ENCODE data around the gene BST1.
"Not testable (repeated sequence)": the region's sequence is repeated elsewhere in the genome, so short reads cannot be mapped to it uniquely, and the experiment has no call there.

BST1 gene

GRCh38 chr4:15753786-15754185 is 50.9 kb downstream of the BST1 start:
- H3K27ac Mint-ChIP-seq: no peak overlapping the region
- peaks cover 18% of the 10 kb centered on the region for H3K27me3 Mint-ChIP-seq (ENCODE audit: low read depth, poor library complexity)
- no peak for TF ChIP-seq CTCF (IDR thresholded peaks at IDR 0.05)
- H3K4me1 Mint-ChIP-seq: no peaks in the 10 kb centered on the region
- no peaks in the 10 kb centered on the region for H3K9me3 Mint-ChIP-seq
- no peaks in the 10 kb centered on the region for H3K36me3 Mint-ChIP-seq (ENCODE audit: low read depth)
- no peak overlapping the region for H3K4me3 Mint-ChIP-seq
- no peak for DNase-seq

GRCh38 chr4:15754323-15754722 is 51.5 kb downstream of the BST1 start:
- Mint-ChIP-seq H3K4me1 (no peaks in the 10 kb centered on the region), H3K27me3 (ENCODE audit: low read depth, poor library complexity) (peaks cover 18% of the 10 kb centered on the region), H3K36me3 (ENCODE audit: low read depth) (no peaks in the 10 kb centered on the region), H3K27ac (no peak overlapping the region), H3K9me3 (no peaks in the 10 kb centered on the region), H3K4me3 (no peak overlapping the region)
- no peak for DNase-seq
- no peak for TF ChIP-seq CTCF (IDR thresholded peaks at IDR 0.05)

- no peak overlapping the region for H3K27ac Mint-ChIP-seq
- no peak for DNase-seq
- no peak for TF ChIP-seq CTCF (IDR thresholded peaks at IDR 0.05)
- no peaks in the 10 kb centered on the region for H3K36me3 Mint-ChIP-seq (ENCODE audit: low read depth)
- H3K27me3 Mint-ChIP-seq (ENCODE audit: low read depth, poor library complexity): peaks cover 14% of the 10 kb centered on the region
- no peaks in the 10 kb centered on the region for H3K9me3 Mint-ChIP-seq
- H3K4me1 Mint-ChIP-seq: no peaks in the 10 kb centered on the region
- H3K4me3 Mint-ChIP-seq: no peak overlapping the region
These were observed 52.7 kb downstream of the BST1 start for GRCh38 chr4:15755321-15756155.

- H3K36me3 Mint-ChIP-seq (ENCODE audit: low read depth): no peaks in the 10 kb centered on the region
- DNase-seq: no peak
- H3K27ac Mint-ChIP-seq: no peak overlapping the region
- peaks cover 14% of the 10 kb centered on the region for H3K27me3 Mint-ChIP-seq (ENCODE audit: low read depth, poor library complexity)
- H3K4me1 Mint-ChIP-seq: no peaks in the 10 kb centered on the region
- H3K9me3 Mint-ChIP-seq: no peaks in the 10 kb centered on the region
- no peak for TF ChIP-seq CTCF (IDR thresholded peaks at IDR 0.05)
- no peak overlapping the region for H3K4me3 Mint-ChIP-seq
These were observed 53.5 kb downstream of the BST1 start for GRCh38 chr4:15756361-15756861.

- Mint-ChIP-seq H3K9me3 (no peaks in the 10 kb centered on the region), H3K27me3 (ENCODE audit: low read depth, poor library complexity) (peaks cover 14% of the 10 kb centered on the region), H3K4me3 (no peak overlapping the region), H3K27ac (no peak overlapping the region), H3K36me3 (ENCODE audit: low read depth) (no peaks in the 10 kb centered on the region), H3K4me1 (no peaks in the 10 kb centered on the region)
- DNase-seq: no peak
- no peak for TF ChIP-seq CTCF (IDR thresholded peaks at IDR 0.05)
These were observed 54.2 kb downstream of the BST1 start for GRCh38 chr4:15757054-15757453.

- Mint-ChIP-seq H3K4me3 (no peak overlapping the region), H3K4me1 (no peaks in the 10 kb centered on the region), H3K36me3 (ENCODE audit: low read depth) (no peaks in the 10 kb centered on the region), H3K27ac (no peak overlapping the region), H3K27me3 (ENCODE audit: low read depth, poor library complexity) (peaks cover 18% of the 10 kb centered on the region), H3K9me3 (no peaks in the 10 kb centered on the region)
- DNase-seq: no peak
- TF ChIP-seq CTCF (IDR thresholded peaks at IDR 0.05): no peak
These were observed 55.4 kb downstream of the BST1 start for GRCh38 chr4:15758294-15758693.

- H3K4me1 Mint-ChIP-seq; H3K9me3 Mint-ChIP-seq; H3K27ac Mint-ChIP-seq; H3K4me3 Mint-ChIP-seq; H3K27me3 Mint-ChIP-seq (ENCODE audit: low read depth, poor library complexity); H3K36me3 Mint-ChIP-seq (ENCODE audit: low read depth); DNase-seq: not testable (repeated sequence)
These were observed 59.6 kb downstream of the BST1 start for GRCh38 chr4:15762460-15762859.

Measured in nephron progenitor cell (in vitro differentiated cells).